Stimulated activated CD8-positive, alpha-beta memory T cell treated with anti-CD3 and anti-CD28 coated beads, Interleukin-7, amount 100 ng/mL, for 24 hours (primary cell): ENCODE data around the gene PDE4D.
A peak's percentile ranks its signal among the peaks of the same experiment; 100 is the strongest.

Experiments
- DNase-seq: peaks from one replicate; pipeline ENCODE4 v3.0.0-alpha.2; 2020; ENCODE audit warnings: low read depth

Gene PDE4D

GRCh38 chr5:59204114-59204897 is 689.2 kb downstream of the PDE4D start:
- no peak for DNase-seq

GRCh38 chr5:59199868-59200267 is 693.7 kb downstream of the PDE4D start:
- no peak for DNase-seq

GRCh38 chr5:59198832-59199231 is 694.7 kb downstream of the PDE4D start:
- DNase-seq, result no peak

GRCh38 chr5:59198365-59198764 is 695.2 kb downstream of the PDE4D start:
- no peak for DNase-seq

GRCh38 chr5:59197911-59198310 is 695.6 kb downstream of the PDE4D start:
- no peak for DNase-seq

- DNase-seq, result no peak
Observed at GRCh38 chr5:59193616-59194319, 699.8 kb downstream of the PDE4D start.

DNA sequence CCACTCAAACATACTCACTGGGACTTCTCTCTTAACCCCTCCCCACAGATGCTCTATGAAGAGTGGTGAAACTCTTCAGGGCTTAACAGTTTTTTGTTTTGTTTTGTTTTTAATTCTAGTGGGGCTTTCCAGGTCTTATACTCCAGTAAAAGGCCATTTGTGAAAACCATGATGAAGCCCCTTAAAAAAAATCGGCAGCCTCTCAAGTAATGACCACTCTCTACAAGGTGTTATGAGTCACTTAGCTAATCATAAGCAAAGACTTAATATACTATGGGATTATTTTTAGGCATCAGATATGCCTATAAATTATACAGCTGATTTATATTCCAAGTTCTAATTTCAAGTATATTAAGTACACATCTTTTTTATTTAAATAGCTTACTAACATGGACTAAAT is 702.8 kb downstream of the PDE4D start:
- no peak for DNase-seq

DNA sequence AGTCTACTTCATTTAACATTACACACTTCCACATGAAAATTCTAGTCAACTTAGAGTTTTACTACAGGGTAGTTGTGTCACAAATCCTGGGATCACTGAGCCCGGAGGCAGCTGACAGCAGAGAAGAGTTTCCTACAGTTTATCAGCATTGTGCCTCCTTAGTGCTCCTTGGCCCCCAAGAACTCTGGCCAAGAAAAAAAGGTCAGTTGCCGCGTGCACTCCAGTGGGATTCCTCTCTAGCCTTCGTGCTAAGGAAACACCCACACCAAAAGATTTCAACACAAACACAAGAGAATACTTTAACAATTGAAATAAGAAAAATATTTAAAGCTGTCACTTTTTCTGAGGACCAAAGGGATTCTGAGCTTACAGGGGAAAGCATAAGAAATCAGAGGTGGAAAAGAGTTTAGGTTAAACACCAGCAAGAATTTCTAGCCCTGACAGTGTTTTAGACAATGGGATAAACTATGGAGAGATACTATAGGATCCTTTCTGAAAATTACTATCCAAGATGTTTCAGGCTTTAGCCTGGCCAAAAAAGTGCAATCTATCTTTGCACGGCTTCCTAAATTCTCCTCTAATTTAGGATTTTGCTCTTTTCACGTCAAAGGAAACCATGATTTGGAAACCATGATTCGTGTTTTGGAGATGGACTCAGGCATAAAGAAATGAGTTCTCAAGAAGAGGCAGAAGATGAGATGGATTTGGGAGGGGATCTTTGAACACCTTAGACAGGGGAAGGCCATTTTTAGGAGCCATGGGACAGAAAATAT is 703.9 kb downstream of the PDE4D start:
- DNase-seq, result no peak

GRCh38 chr5:59188419-59189225 is 704.9 kb downstream of the PDE4D start:
- DNase-seq, result peak; percentile 20

GRCh38 chr5:59187857-59188256 is 705.7 kb downstream of the PDE4D start:
- no peak for DNase-seq

- DNase-seq, result no peak
Observed at GRCh38 chr5:59186623-59187022, 706.9 kb downstream of the PDE4D start.

- no peak for DNase-seq
Observed at GRCh38 chr5:59185757-59186385, 707.7 kb downstream of the PDE4D start.

- no peak for DNase-seq
Observed at GRCh38 chr5:59184769-59185168, 708.8 kb downstream of the PDE4D start.

DNA sequence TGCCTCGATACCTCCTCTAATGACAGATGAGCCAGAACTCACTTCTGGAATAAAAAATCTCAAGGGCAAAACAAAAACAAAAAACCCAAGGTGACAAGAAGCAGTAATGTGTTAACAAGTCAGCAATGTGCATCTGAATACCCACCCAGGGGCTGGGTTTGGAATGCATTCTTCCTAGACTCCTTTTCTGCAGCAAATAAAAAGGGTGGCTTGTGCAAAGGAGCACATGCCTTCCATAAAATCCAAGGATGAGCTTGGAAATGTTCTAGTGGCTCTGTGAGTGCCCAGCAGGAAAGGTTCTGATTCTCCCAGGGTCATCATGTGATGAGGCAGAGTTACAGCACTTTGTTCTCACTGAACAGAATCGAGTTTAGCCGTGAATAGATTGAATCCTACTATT is 710.8 kb downstream of the PDE4D start:
- DNase-seq, result no peak

- DNase-seq, result no peak
Observed at GRCh38 chr5:59180515-59180914, 713.0 kb downstream of the PDE4D start.

- DNase-seq, result no peak
Observed at GRCh38 chr5:59179704-59180103, 713.8 kb downstream of the PDE4D start.

GRCh38 chr5:59178482-59178881 is 715.0 kb downstream of the PDE4D start:
- DNase-seq, result no peak

DNA sequence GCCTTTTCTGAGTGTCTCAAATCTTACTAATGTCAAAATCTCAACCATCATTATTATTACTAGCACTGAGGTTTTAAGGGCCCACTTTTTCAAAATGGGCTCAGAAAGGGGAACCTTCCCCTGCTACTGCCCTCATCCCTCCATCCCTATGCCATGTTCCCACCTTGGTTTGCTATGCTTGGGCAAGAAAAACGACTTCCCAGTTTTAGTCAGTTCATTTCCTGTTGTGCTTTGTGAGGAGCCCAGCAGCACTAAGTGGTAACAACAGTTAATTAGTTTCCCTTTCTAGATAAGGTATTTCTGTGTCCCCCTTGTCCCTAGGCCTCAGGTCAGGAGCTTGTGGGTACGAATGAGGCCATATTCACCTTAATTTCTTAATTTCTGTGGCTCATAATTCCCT is 715.5 kb downstream of the PDE4D start:
- DNase-seq, result no peak

- no peak for DNase-seq
Observed at GRCh38 chr5:59177644-59178043, 715.9 kb downstream of the PDE4D start.

DNA sequence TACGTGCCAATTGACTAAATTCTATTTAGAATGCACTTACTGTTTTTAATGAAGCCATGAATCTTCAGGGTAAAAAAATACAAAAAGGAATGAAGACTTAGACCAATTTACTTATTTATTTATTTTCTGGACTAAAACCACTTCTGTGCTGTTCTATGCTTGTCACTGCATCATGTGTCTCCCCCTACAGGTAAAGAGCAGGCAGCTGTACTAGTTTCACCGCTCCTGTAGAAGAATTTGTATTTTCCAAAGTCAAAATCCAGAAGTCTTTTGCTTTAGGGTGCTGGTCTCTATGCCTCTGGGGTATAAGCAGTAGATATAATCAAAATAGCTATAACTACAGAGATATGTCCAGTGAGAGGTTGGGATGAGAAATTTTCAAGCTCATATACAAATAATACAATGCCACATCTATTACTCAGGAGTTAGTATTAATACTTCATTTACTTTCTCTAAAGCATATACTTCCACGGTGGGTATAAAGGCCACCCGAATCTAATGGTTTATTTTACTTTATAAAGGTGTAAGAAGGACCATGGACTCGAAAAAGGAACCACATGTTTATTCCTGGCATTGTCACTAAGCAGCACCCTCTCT is 719.2 kb downstream of the PDE4D start:
- DNase-seq, result no peak

GRCh38 chr5:59173578-59173977 is 719.9 kb downstream of the PDE4D start:
- no peak for DNase-seq
